Lower leg skin (tissue), 3 donors: ENCODE measurements around the gene ADAMTSL1.

Experiments used
- POLR2A ChIP-seq, 2 donors: fragments of 450-650 bp; IDR thresholded peaks; one replicate each; pipeline ENCODE4 v1.6.1; 2016 to 2017; ENCODE audit warnings: antibody characterized with exemption in 2 of 2, mild to moderate bottlenecking in 1 of 2, moderate library complexity in 1 of 2
- TF ChIP-seq, protein P1 (sequence below), 3 donors: fragments of 450-650 bp; IDR thresholded peaks; one replicate each; pipeline ENCODE4 v1.5.1; 2016; ENCODE audit warnings: antibody characterized with exemption in 3 of 3, mild to moderate bottlenecking in 3 of 3, moderate library complexity in 2 of 3

DNA sequence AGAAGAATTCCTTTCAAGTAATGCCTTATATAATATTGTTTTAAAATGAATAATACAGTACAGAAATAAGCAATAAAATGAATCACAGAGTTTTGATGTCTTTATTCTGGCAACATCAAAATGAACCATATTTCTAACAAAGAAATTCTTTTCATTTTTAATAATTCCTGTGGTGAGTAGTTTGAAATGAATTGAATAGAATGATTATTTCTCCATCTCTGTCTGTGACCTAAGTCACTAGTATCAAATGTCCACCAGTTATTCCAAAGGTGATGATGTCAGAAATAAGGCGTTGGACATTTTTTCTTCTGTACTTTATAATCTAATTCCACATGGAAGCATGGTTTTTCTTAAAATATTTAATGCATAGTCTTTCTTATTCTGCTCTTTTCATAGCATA is 106.2 kb downstream of the ADAMTSL1 start:
- TF ChIP-seq, protein P1, sequence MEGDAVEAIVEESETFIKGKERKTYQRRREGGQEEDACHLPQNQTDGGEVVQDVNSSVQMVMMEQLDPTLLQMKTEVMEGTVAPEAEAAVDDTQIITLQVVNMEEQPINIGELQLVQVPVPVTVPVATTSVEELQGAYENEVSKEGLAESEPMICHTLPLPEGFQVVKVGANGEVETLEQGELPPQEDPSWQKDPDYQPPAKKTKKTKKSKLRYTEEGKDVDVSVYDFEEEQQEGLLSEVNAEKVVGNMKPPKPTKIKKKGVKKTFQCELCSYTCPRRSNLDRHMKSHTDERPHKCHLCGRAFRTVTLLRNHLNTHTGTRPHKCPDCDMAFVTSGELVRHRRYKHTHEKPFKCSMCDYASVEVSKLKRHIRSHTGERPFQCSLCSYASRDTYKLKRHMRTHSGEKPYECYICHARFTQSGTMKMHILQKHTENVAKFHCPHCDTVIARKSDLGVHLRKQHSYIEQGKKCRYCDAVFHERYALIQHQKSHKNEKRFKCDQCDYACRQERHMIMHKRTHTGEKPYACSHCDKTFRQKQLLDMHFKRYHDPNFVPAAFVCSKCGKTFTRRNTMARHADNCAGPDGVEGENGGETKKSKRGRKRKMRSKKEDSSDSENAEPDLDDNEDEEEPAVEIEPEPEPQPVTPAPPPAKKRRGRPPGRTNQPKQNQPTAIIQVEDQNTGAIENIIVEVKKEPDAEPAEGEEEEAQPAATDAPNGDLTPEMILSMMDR (IDR thresholded peaks at IDR 0.05) = no peak
- no peak for TF ChIP-seq POLR2A (IDR thresholded peaks at IDR 0.05)
